ENCODE measurements around the gene PRKRIP1. TPM values are rescaled to one million over a fixed set of nuclear protein-coding genes. Genes with fewer than 3 reads are reported as not detected.
"Not testable (repeated sequence)": the region's sequence is repeated elsewhere in the genome, so short reads cannot be mapped to it uniquely, and the experiment has no call there.

The PRKRIP1 gene
- total and polyA plus RNA-seq, 8 donors: 17.1 to 44.9 (median 40.3) TPM

DNA sequence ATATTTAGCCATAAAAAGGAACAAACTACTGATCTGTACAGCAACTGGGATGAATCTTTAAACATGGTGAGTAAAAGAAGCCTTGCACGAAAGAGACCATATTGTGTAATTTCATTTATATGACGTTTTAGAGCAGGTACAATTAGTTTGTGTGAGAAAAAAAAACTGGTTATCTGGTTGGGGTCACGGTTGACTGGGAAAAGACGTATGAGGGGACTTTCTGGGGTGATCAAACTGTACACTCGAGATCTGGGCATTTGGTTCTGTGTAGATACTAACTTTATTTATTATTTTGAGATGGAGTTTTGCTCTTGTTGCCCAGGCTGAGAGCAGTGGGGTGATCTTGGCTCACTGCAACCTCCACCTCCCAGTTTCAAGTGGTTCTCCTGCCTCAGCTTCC, 4.2 kb downstream of the PRKRIP1 start:
- Histone ChIP-seq H3K36me3 (peaks cover 0 to 63% of the 10 kb centered on the region in 2 donors), H3K27ac (no peak overlapping the region), H3K9me3 (no peaks in the 10 kb centered on the region), H3K4me3 (no peak overlapping the region), H3K4me1 (peaks cover 6 to 15% of the 10 kb centered on the region in 2 donors), H3K27me3 (no peaks in the 10 kb centered on the region)
- TF ChIP-seq CTCF (IDR thresholded peaks at IDR 0.05): no peak
- ATAC-seq (no peak), DNase-seq (no peak)
- intact Hi-C loops (cut with DNase I): no loop called here

DNA sequence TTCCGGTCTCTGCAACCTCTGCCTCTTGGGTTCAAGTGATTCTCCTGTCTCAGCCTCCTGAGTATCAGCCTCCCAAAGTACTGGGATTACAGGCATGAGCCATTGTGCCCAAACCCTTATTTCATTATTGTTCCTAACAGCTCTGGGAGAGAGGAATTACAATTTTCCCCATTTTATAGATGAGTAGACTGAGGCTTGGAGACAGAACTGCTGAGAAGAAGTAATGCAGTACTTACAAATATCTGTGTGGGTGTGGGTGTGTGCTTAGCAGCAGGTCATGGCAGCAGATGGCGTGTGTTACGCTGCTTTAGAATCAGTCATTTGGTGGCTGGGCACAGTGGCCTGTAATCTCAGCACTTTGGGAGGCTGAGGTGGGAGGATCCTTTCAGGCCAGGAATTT, 7.4 kb downstream of the PRKRIP1 start:
- no peaks in the 10 kb centered on the region for H3K27me3 ChIP-seq
- ATAC-seq (no peak), DNase-seq (no peak)
- no peak overlapping the region for H3K27ac ChIP-seq
- H3K9me3 ChIP-seq: no peaks in the 10 kb centered on the region
- TF ChIP-seq CTCF (IDR thresholded peaks at IDR 0.05): no peak
- intact Hi-C loops (cut with DNase I): no loop called here
- peaks cover 0 to 95% of the 10 kb centered on the region in 2 donors for H3K36me3 ChIP-seq
- no peaks in the 10 kb centered on the region for H3K4me1 ChIP-seq
- H3K4me3 ChIP-seq: no peak overlapping the region

DNA sequence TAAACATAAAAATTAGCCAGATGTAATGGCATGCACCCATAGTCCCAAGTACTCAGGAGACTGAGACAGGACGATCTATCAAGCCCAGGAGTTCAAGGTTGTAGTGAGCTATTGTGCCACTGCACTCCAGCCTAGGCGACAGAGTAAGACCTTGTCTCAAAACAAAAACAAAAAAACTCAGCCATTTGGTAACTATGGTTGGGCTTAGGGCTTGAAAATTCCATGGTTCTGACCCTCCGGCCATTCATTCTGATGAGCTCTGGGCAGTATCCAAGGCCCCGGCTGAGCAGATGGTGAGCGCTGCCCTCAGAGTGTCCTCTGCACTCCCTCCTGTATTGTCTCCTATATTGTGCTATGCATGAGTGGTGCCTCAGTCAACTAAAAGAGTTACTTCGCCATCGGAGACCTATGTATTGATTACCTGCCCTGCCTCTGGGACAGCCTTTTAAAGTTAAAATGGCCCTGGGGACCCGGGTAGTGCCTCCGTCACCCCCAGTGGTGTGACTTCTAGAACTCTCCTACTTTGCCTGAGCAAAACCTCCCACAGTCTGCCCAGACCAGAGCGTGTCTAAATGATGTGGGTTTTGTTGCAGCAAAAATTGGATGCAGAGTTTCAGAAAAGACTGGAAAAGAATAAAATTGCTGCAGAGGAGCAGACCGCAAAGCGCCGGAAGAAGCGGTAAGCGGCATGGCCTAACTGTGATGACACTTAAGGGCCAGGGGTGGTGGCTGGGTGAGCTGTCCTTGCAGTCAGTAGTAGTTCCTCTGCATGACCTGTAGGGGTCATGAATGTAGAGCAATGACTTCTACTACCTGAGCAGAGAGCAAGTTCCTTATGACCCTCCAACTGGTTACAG, 8.1 kb downstream of the PRKRIP1 start:
- peak in 1 of 4 donors; percentile 18 for DNase-seq
- peaks cover 0 to 95% of the 10 kb centered on the region in 2 donors for H3K36me3 ChIP-seq
- intact Hi-C loops (cut with DNase I): no loop called here

GRCh38 chr7:102404862-102405188, 8.7 kb downstream of the PRKRIP1 start:
- not testable (repeated sequence) for H3K4me3 ChIP-seq

More for the DNA sequence above, 8.1 kb downstream of the PRKRIP1 start:
- no peak overlapping the region for H3K4me3 ChIP-seq
- no peaks in the 10 kb centered on the region for H3K4me1 ChIP-seq
- H3K9me3 ChIP-seq: no peaks in the 10 kb centered on the region
- peak; percentile 39 to 93 for TF ChIP-seq CTCF (IDR thresholded peaks at IDR 0.05)
- H3K27ac ChIP-seq: peak overlapping the region in 1 of 2 donors; percentile 24
- H3K27me3 ChIP-seq: no peaks in the 10 kb centered on the region
- ATAC-seq: peak; percentile 97

GRCh38 chr7:102407910-102408309, 11.7 kb downstream of the PRKRIP1 start:
- no peak overlapping the region for H3K4me3 ChIP-seq
- no peaks in the 10 kb centered on the region for H3K27me3 ChIP-seq
- peaks cover 0 to 93% of the 10 kb centered on the region in 2 donors for H3K36me3 ChIP-seq
- no peak for TF ChIP-seq CTCF (IDR thresholded peaks at IDR 0.05)
- H3K27ac ChIP-seq: no peak overlapping the region
- DNase-seq: no peak
- intact Hi-C loops (cut with DNase I): no loop called here
- H3K9me3 ChIP-seq: no peaks in the 10 kb centered on the region
- ATAC-seq: no peak
- H3K4me1 ChIP-seq: peaks cover 0 to 9% of the 10 kb centered on the region in 2 donors

More at GRCh38 chr7:102404862-102405188, 8.7 kb downstream of the PRKRIP1 start:
- H3K27ac ChIP-seq; H3K9me3 ChIP-seq; intact Hi-C loops (cut with DNase I); H3K4me1 ChIP-seq; ATAC-seq; DNase-seq; H3K27me3 ChIP-seq: not testable (repeated sequence)
- peaks cover 0 to 95% of the 10 kb centered on the region in 2 donors for H3K36me3 ChIP-seq

DNA sequence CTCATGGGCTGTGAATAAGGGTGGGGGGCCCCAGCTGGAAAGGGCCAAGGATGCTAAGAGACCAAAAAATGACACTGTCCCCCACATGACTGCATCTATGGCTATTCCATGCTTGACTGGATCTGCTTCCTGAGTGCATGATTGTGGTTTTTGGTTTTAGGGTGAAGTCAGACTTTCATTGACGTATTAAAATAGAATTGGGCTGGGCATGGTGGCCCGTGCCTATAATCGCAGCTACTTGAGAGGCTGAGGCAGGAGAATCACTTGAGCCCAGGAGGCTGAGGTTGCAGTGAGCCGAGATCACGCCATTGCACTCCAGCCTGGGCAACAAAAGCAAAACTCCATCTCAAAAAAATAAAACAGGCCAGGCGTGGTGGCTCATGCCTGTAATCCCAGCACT, 12.4 kb downstream of the PRKRIP1 start:
- H3K4me3 ChIP-seq; ATAC-seq; H3K4me1 ChIP-seq; H3K27ac ChIP-seq; H3K27me3 ChIP-seq; intact Hi-C loops (cut with DNase I); DNase-seq; H3K9me3 ChIP-seq: not testable (repeated sequence)
- peaks cover 0 to 93% of the 10 kb centered on the region in 2 donors for H3K36me3 ChIP-seq

Measured in left lung (tissue), 10 donors.